Panc1 (cell line): ENCODE measurements around the gene TRERF1. TPM values are rescaled to one million over a fixed set of nuclear protein-coding genes. Genes with fewer than 3 reads are reported as not detected.

Experiments used
- ATAC-seq: fragments of 200-7000 bp; cut with Tn5 transposase; 2 replicates; pipeline ENCODE4 v1.9.1; 2020; ENCODE audit warnings: mild to moderate bottlenecking, moderate library complexity
- BruUV-seq: library from RNA; stranded (reverse); fragments of 400-500 nt; replicated peaks from 2 replicates; lab custom pipeline; 2021; lab: Mats Ljungman, UMichigan
- CTCF ChIA-PET: fragments of 300-600 bp; sonication (Branson Sonifier 250); formaldehyde crosslinking; loops from one replicate; lab custom pipeline; 2022; ENCODE audit warnings: antibody characterized with exemption; lab: Charles Lee
- POLR2A ChIA-PET: fragments of 300-600 bp; sonication (Branson Sonifier 250); formaldehyde crosslinking; loops from one replicate; lab custom pipeline; 2022; ENCODE audit warnings: antibody characterized with exemption; lab: Charles Lee
- DNase-seq: peaks from one replicate; pipeline ENCODE4 v3.0.0-alpha.2; 2010; ENCODE audit warnings: low read depth, low spot score
- H3K27ac ChIP-seq: 2 replicates; pipeline ENCODE4 v1.5.1; 2011; ENCODE audit warnings: mild to moderate bottlenecking, low read length, inconsistent platforms
- H3K27me3 ChIP-seq: fragments of 200-500 bp; sonication (Bioruptor generic); 2 replicates; pipeline ENCODE4 v1.6.0; 2014; ENCODE audit warnings: low read length, inconsistent platforms; ENCODE audit not compliant: control insufficient read depth, insufficient read depth
- H3K36me3 ChIP-seq: fragments of 200-500 bp; sonication (Bioruptor generic); 2 replicates; pipeline ENCODE4 v1.5.1; 2014; ENCODE audit warnings: inconsistent platforms, mild to moderate bottlenecking, low read length, moderate library complexity; ENCODE audit not compliant: control insufficient read depth, insufficient read depth
- H3K4me1 ChIP-seq: 2 replicates; pipeline ENCODE4 v1.5.1; 2011; ENCODE audit warnings: inconsistent platforms, mild to moderate bottlenecking, low read length, moderate library complexity; ENCODE audit not compliant: control insufficient read depth, insufficient read depth
- H3K4me3 ChIP-seq, 2 experiments: 2 replicates each; pipeline ENCODE4 v1.5.1; 2011 to 2012; ENCODE audit warnings: low read depth in 2 of 2, low read length in 2 of 2, mild to moderate bottlenecking in 2 of 2, inconsistent platforms in 1 of 2, moderate library complexity in 1 of 2
- H3K9me3 ChIP-seq: fragments of 200-500 bp; sonication (Bioruptor generic); 2 replicates; pipeline ENCODE4 v1.5.1; 2014; ENCODE audit warnings: low read depth, mild to moderate bottlenecking, inconsistent platforms, low read length, moderate library complexity; ENCODE audit not compliant: control insufficient read depth, insufficient read depth
- CTCF ChIP-seq: fragments of 450-650 bp; IDR thresholded peaks from 2 replicates; pipeline ENCODE4 v1.5.1; 2017; ENCODE audit warnings: mild to moderate bottlenecking
- POLR2AphosphoS5 ChIP-seq: IDR thresholded peaks from 2 replicates; pipeline ENCODE4 v1.6.1; 2012; ENCODE audit warnings: mild to moderate bottlenecking, low read depth, low read length, moderate library complexity
- REST ChIP-seq, 2 experiments: IDR thresholded peaks; 2 replicates each; pipeline ENCODE4 v1.6.1; 2011 to 2012; ENCODE audit warnings: low read depth in 2 of 2, control low read depth in 1 of 2, low read length in 1 of 2, mild to moderate bottlenecking in 1 of 2, moderate library complexity in 1 of 2; ENCODE audit not compliant: insufficient read depth in 1 of 2
- SIN3A ChIP-seq: IDR thresholded peaks from 2 replicates; pipeline ENCODE4 v1.6.1; 2012; ENCODE audit warnings: low read depth, mild to moderate bottlenecking, low read length, moderate library complexity, borderline replicate concordance; ENCODE audit not compliant: insufficient read depth
- TCF7L2 ChIP-seq: IDR thresholded peaks from 2 replicates; pipeline ENCODE4 v1.6.1; 2011; ENCODE audit warnings: mild to moderate bottlenecking, low read depth, low read length, inconsistent platforms
- in situ Hi-C: cut with HindIII; loops from 2 replicates; pipeline ENCODE4 v1.10.0; 2016; ENCODE audit warnings: low sequenced_read_pairs, low pct_unique_long_range_greater_than_20kb
- intact Hi-C: fragments of 100-400 bp; cut with micrococcal nuclease; formaldehyde crosslinking; loops from one replicate; pipeline ENCODE4 v1.10.0; 2022; ENCODE audit not compliant: unreplicated experiment
- total RNA-seq: library from RNA; stranded (reverse); gene quantifications from one replicate; pipeline ENCODE4 v1.2.1, GENCODE V29; 2021; ENCODE audit not compliant: unreplicated experiment

TRERF1 gene
- total RNA-seq, 1 experiment from 2014 or later = 30.6 TPM

GRCh38 chr6:42344756-42345155 is 107.0 kb downstream of the TRERF1 start:
- H3K4me1 ChIP-seq = peaks cover 13% of the 10 kb centered on the region
- no peaks in the 10 kb centered on the region for H3K27me3 ChIP-seq
- in situ Hi-C loops (no loop called here), intact Hi-C loops (no loop called here)
- POLR2A ChIA-PET = no interaction called here
- H3K4me3 ChIP-seq = no peak overlapping the region
- H3K27ac ChIP-seq = no peak overlapping the region
- TF ChIP-seq SIN3A (no peak), REST (IDR thresholded peaks at IDR 0.05; ENCODE audit: insufficient read depth in 1 of 2, low read depth in 2 of 2, low read length in 1 of 2) (peak; percentile 75 to 77; a peak in 3 of 4 replicates), POLR2AphosphoS5 (no peak), CTCF (no peak), TCF7L2 (no peak)
- CTCF ChIA-PET = no interaction called here
- no peaks in the 10 kb centered on the region for H3K9me3 ChIP-seq
- ATAC-seq = no peak
- DNase-seq = no peak
- no peaks in the 10 kb centered on the region for H3K36me3 ChIP-seq
- BruUV-seq = no TSS peak

GRCh38 chr6:42341771-42342553 is 109.8 kb downstream of the TRERF1 start:
- intact Hi-C loops (no loop called here), in situ Hi-C loops (no loop called here)
- POLR2A ChIA-PET = no interaction called here
- H3K27me3 ChIP-seq = no peaks in the 10 kb centered on the region
- H3K36me3 ChIP-seq = no peaks in the 10 kb centered on the region
- no peak for ATAC-seq
- TF ChIP-seq SIN3A (no peak), REST (IDR thresholded peaks at IDR 0.05; ENCODE audit: insufficient read depth in 1 of 2, low read depth in 2 of 2, low read length in 1 of 2) (no peak), CTCF (no peak), TCF7L2 (no peak), POLR2AphosphoS5 (no peak)
- CTCF ChIA-PET = no interaction called here
- H3K27ac ChIP-seq = peak overlapping the region; percentile 12; the same call in 1 of the 2 replicates
- no peaks in the 10 kb centered on the region for H3K9me3 ChIP-seq
- no peak for DNase-seq
- no peak overlapping the region for H3K4me3 ChIP-seq
- no TSS peak for BruUV-seq
- H3K4me1 ChIP-seq = peaks cover 39% of the 10 kb centered on the region
